ENCODE results near the gene FAM83C.

The FAM83C gene

GRCh38 chr20:35299780-35300179 lies 7.6 kb upstream of the FAM83C start:
- Histone ChIP-seq H3K9me3 (no peaks in the 10 kb centered on the region), H3K4me1 (peaks cover 0 to 9% (median 0%) of the 10 kb centered on the region in 4 donors), H3K27ac (no peak overlapping the region), H3K36me3 (peaks cover 0 to 8% (median 0%) of the 10 kb centered on the region in 3 donors), H3K27me3 (peaks cover 0 to 10% of the 10 kb centered on the region in 2 donors), H3K4me3 (no peak overlapping the region)
- no peak for TF ChIP-seq CTCF (IDR thresholded peaks at IDR 0.05)
- intact Hi-C loops (cut with DNase I; ENCODE audit: low total_unique reads): loop anchor here (5.0 kb wide), 1 partner anchor 138 kb away; the partner anchor contains the start of gene GDF5
- no peak for DNase-seq

DNA sequence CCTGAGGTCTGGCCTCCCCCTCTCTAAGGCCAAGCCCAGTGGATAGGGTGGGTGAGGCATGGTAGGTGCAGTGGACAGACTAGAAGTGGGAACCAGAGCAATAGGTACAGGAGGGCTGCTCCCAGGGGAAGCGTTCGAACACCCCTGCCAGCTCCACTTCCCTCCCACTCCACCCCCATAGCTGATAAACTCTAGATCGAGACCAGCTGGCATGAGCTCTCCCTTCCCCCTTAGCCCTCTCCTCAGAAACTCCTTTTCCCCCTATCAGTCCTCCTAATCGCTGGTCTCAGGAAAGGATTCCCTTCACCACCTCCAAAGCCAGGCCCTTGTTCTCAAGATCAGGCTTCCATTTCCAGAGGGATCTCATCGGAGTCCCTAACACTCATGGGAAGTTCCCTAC lies 6.0 kb upstream of the FAM83C start:
- Histone ChIP-seq H3K27me3 (peaks cover 0 to 24% of the 10 kb centered on the region in 2 donors), H3K9me3 (no peaks in the 10 kb centered on the region), H3K4me1 (no peaks in the 10 kb centered on the region), H3K27ac (no peak overlapping the region), H3K36me3 (peaks cover 0 to 4% (median 0%) of the 10 kb centered on the region in 3 donors), H3K4me3 (no peak overlapping the region)
- intact Hi-C loops (cut with DNase I; ENCODE audit: low total_unique reads): no loop called here
- TF ChIP-seq CTCF (IDR thresholded peaks at IDR 0.05): no peak
- DNase-seq: no peak

- Histone ChIP-seq H3K27me3 (peaks cover 0 to 29% of the 10 kb centered on the region in 2 donors), H3K27ac (no peak overlapping the region), H3K36me3 (no peaks in the 10 kb centered on the region), H3K4me3 (no peak overlapping the region), H3K4me1 (no peaks in the 10 kb centered on the region), H3K9me3 (no peaks in the 10 kb centered on the region)
- no peak for TF ChIP-seq CTCF (IDR thresholded peaks at IDR 0.05)
- intact Hi-C loops (cut with DNase I; ENCODE audit: low total_unique reads): no loop called here
- no peak for DNase-seq
These were observed 5.5 kb upstream of the FAM83C start for GRCh38 chr20:35297740-35298139.

- peaks cover 0 to 32% of the 10 kb centered on the region in 2 donors for H3K27me3 ChIP-seq
- H3K27ac ChIP-seq: no peak overlapping the region
- H3K36me3 ChIP-seq: no peaks in the 10 kb centered on the region
- H3K4me1 ChIP-seq: no peaks in the 10 kb centered on the region
- DNase-seq: no peak
- no peaks in the 10 kb centered on the region for H3K9me3 ChIP-seq
- no peak overlapping the region for H3K4me3 ChIP-seq
- TF ChIP-seq CTCF (IDR thresholded peaks at IDR 0.05): no peak
- intact Hi-C loops (cut with DNase I; ENCODE audit: low total_unique reads): no loop called here
These were observed 4.9 kb upstream of the FAM83C start for GRCh38 chr20:35297155-35297554.

DNA sequence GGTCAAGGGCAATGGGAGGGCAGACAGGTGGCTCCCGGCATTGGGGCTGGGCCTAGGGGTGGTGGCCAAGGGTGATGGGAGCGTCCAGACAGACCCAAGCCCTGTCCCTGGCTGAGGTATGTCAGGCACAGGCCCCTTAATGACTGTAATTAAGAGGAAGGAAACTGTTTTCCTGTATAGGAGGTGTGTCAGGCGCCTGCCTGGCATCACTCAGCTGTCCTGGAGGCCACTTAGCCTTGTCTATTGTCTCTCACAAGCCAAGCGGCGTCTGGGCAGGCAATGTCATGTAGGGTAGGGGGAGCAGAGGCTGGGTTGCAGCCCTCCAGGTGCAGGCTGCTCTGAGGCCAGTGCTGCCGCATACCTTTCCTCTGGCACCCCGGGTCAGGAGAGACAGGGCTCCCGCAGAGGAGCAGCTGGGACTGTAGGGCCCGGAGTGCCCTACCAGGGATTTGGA lies 3.9 kb upstream of the FAM83C start:
- DNase-seq: no peak
- no peak overlapping the region for H3K27ac ChIP-seq

More for the DNA sequence above, 3.9 kb upstream of the FAM83C start:
- Histone ChIP-seq H3K9me3 (no peaks in the 10 kb centered on the region), H3K27me3 (peaks cover 0 to 36% of the 10 kb centered on the region in 2 donors), H3K4me1 (no peaks in the 10 kb centered on the region), H3K4me3 (no peak overlapping the region), H3K36me3 (no peaks in the 10 kb centered on the region)
- TF ChIP-seq CTCF (IDR thresholded peaks at IDR 0.05): no peak
- intact Hi-C loops (cut with DNase I; ENCODE audit: low total_unique reads): no loop called here
